ENCODE results near the gene ARID3C.
A peak's percentile ranks its signal among the peaks of the same experiment; 100 is the strongest.

Gene ARID3C, protein sequence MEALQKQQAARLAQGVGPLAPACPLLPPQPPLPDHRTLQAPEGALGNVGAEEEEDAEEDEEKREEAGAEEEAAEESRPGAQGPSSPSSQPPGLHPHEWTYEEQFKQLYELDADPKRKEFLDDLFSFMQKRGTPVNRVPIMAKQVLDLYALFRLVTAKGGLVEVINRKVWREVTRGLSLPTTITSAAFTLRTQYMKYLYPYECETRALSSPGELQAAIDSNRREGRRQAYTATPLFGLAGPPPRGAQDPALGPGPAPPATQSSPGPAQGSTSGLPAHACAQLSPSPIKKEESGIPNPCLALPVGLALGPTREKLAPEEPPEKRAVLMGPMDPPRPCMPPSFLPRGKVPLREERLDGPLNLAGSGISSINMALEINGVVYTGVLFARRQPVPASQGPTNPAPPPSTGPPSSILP

DNA sequence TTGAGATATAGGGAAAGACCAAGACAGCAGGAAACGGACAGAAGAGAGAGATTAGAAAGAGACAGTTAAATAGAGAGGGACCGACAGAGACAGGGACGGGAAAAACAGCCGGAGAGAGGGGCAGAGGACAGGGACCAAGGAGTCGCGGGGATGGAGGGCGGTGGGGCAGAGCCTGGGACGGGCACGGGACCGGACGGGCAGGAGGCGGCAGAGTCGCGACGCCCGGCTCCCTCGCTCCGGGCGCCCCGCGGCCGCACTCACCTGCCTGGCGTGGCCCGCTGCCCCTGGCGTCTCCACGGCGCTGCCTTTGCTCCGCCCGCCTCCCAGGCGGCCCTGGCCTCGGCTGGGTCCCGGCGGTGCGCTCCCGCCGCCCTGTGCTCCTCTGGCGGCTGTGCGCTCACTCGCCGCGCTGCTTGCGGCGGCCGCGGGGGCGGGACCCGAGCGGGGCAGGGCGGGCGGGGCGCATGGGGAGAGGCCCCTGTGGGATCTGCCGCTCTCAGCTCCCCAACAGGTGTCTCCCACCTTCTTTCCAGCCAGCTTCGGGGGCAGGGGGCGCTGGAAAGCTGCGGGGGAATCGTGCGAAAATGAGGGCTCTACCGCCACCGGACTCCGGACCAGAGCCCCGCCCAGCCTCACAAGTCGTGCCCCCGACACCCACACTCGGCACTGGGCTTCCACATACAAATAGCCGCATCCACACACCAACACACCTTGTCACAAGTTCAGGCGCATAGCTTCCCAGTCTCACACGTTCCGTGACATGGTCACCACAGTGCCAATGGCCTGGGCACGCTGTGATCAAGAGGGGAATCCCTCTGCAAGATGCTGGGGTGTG is at the start of gene ARID3C:
TSS of gene ARID3C (minus strand) at position 411 of the 835 bp plus-strand sequence. CDS start 1,052 bp downstream, outside the sequence.
- no peaks in the 10 kb centered on the region for H3K36me3 ChIP-seq
- H3K27me3 ChIP-seq, result peaks cover 5 to 70% of the 10 kb centered on the region in 2 donors
- TF ChIP-seq, protein P1, sequence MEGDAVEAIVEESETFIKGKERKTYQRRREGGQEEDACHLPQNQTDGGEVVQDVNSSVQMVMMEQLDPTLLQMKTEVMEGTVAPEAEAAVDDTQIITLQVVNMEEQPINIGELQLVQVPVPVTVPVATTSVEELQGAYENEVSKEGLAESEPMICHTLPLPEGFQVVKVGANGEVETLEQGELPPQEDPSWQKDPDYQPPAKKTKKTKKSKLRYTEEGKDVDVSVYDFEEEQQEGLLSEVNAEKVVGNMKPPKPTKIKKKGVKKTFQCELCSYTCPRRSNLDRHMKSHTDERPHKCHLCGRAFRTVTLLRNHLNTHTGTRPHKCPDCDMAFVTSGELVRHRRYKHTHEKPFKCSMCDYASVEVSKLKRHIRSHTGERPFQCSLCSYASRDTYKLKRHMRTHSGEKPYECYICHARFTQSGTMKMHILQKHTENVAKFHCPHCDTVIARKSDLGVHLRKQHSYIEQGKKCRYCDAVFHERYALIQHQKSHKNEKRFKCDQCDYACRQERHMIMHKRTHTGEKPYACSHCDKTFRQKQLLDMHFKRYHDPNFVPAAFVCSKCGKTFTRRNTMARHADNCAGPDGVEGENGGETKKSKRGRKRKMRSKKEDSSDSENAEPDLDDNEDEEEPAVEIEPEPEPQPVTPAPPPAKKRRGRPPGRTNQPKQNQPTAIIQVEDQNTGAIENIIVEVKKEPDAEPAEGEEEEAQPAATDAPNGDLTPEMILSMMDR (IDR thresholded peaks at IDR 0.05), result no peak
- no peak for DNase-seq
- no peak within 1 kb of the TSS for H3K27ac ChIP-seq
- peak within 1 kb of the TSS; percentile 40 to 54 for H3K4me3 ChIP-seq
- H3K9me3 ChIP-seq, result no peaks in the 10 kb centered on the region
- peaks cover 0 to 19% (median 16%) of the 10 kb centered on the region in 4 donors for H3K4me1 ChIP-seq
- intact Hi-C loops (cut with DNase I; ENCODE audit: low total_unique reads), result no loop called here

DNA sequence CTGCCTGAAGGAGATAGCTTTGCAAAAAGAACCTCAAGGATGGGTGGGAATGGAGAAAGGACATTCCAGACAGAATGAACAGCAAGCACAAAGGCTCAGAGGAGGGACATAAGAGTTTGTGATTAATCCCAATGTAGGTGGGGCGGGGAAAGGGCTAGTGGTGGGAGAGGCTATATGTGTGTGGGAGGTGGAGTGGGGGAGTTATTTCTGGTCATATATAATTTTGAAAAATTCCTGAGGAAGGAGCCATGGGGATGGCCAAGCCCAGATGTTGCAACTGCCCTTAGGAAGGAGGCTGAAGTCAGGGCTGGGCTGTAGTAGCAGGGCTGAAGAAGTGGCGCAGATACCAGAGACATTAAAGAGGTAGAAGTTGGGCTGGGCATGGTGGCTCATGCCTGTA is 47.0 kb upstream of the ARID3C start:
- TF ChIP-seq, protein P1 (IDR thresholded peaks at IDR 0.05), result no peak
- DNase-seq, result no peak
- no peaks in the 10 kb centered on the region for H3K27me3 ChIP-seq
- no peak overlapping the region for H3K4me3 ChIP-seq
- H3K9me3 ChIP-seq, result no peaks in the 10 kb centered on the region
- H3K27ac ChIP-seq, result no peak overlapping the region
- intact Hi-C loops (cut with DNase I; ENCODE audit: low total_unique reads), result no loop called here
- peaks cover 0 to 12% (median 7%) of the 10 kb centered on the region in 3 donors for H3K36me3 ChIP-seq
- H3K4me1 ChIP-seq, result no peaks in the 10 kb centered on the region

DNA sequence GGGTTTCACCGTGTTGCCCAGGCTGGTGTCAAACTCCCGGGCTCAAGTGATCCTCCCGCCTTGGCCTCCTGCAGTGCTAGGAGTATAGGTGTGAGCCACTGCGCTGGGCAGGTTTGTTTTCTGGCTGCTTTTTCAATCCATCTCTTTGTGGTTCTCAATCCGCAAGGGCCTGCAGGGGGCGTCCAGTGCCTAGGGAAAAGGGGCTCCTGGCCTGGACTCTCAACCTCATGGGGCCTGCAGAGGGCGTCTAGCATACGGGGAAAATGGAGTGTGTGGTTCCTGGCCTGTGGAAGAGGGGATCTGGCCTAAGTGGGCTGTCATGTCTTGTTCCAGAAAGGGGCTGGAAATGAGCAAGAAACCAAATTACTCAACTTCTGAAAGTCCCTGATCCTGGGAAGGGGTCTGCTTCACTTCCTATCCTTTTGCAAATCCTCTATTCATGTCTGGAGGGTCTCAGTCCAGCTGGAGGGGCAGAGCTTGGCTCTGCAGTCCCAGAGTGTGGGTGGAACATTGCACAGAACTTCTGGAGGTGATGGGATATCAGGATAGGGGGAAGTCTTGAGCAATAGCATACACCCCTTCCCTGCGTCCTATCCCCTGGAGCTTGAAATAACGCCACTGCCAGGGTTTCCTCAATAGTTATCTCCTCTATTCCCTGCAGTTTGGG is 46.3 kb upstream of the ARID3C start:
- TF ChIP-seq, protein P1 (IDR thresholded peaks at IDR 0.05), result peak; percentile 27 to 41
- no peaks in the 10 kb centered on the region for H3K9me3 ChIP-seq

DNA sequence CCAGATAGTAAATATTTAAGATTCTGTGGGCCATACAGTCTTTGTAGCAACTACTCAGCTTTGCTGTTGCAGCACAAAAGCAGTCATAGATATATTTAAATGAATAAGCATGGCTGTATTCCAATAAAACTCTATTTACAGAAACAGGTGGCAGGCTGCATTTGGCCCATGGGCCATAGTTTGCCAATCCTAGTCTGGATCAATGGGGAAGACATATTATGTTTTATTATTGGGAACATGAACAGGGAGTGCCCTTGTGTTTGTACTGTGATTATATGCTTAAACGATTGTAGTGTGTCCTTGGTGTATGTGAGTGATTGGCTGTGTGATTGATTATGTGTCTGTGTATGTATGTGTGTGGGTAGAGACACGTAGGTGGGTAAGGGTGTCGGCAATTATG is 45.6 kb upstream of the ARID3C start:
- Histone ChIP-seq H3K27ac (no peak overlapping the region), H3K36me3 (peaks cover 0 to 11% (median 7%) of the 10 kb centered on the region in 3 donors), H3K27me3 (no peaks in the 10 kb centered on the region), H3K4me1 (no peaks in the 10 kb centered on the region), H3K4me3 (no peak overlapping the region), H3K9me3 (no peaks in the 10 kb centered on the region)
- DNase-seq, result no peak
- intact Hi-C loops (cut with DNase I; ENCODE audit: low total_unique reads), result no loop called here
- TF ChIP-seq, protein P1 (IDR thresholded peaks at IDR 0.05), result no peak

More for the DNA sequence above, 46.3 kb upstream of the ARID3C start:
- intact Hi-C loops (cut with DNase I; ENCODE audit: low total_unique reads), result no loop called here
- Histone ChIP-seq H3K4me3 (no peak overlapping the region), H3K36me3 (peaks cover 0 to 10% (median 7%) of the 10 kb centered on the region in 3 donors), H3K27me3 (no peaks in the 10 kb centered on the region), H3K4me1 (no peaks in the 10 kb centered on the region), H3K27ac (no peak overlapping the region)
- peak in 1 of 2 donors; percentile 54 for DNase-seq

DNA sequence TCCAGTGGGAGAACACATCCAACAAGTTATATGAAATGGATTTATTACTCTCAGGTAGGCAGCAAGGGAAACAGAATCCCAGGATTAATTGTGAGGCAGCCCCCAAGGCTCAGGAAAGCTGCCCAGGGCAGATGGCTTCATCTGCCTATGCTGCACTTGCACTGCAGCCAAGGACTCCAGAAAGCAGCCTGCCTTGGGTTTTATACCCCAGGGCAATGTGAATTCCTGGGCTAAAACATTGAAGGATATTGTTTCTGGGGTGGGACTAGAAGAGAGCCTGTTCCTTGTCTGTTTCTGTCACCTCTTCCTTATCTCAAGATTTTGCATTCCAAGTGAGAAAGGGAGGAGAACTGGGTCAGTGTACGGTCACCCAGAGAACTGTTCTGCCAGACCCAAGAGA is 42.4 kb upstream of the ARID3C start:
- Histone ChIP-seq H3K27ac (no peak overlapping the region), H3K4me3 (no peak overlapping the region), H3K27me3 (no peaks in the 10 kb centered on the region), H3K4me1 (peaks cover 0 to 14% (median 10%) of the 10 kb centered on the region in 4 donors), H3K9me3 (no peaks in the 10 kb centered on the region), H3K36me3 (peaks cover 0 to 27% (median 14%) of the 10 kb centered on the region in 3 donors)
- DNase-seq, result no peak
- intact Hi-C loops (cut with DNase I; ENCODE audit: low total_unique reads), result no loop called here
- TF ChIP-seq, protein P1 (IDR thresholded peaks at IDR 0.05), result no peak

Data from tibial artery (tissue), 4 donors.